Right forelimb (tissue), 1 donor: ENCODE data around the gene PSRC1.
"Not testable (repeated sequence)": the region's sequence is repeated elsewhere in the genome, so short reads cannot be mapped to it uniquely, and the experiment has no call there.

Source experiments
- DNase-seq: peaks from one replicate; pipeline ENCODE4 v3.0.0-alpha.2; 2018

Gene PSRC1

GRCh38 chr1:109282952-109283747, at the start of gene PSRC1:
PSRC1 (minus strand) TSS chr1:109283145.
- DNase-seq: peak; percentile 96

DNA sequence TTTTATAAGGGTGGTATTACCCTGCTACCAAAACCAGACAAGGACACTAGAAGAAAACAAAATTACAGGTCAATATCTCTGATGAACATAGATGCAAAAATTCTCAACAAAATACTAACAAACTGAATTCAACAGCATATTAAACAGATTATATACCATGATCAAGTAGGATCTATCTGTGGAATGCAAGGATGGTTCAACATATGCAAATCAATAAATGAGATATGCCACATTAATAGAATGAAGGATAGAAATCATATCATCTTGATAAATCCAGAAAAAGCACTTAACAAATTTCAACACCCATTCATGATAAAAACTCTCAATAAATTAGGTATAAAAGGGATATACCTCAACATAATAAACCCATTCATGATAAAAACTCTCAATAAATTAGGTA, 48.2 kb upstream of the PSRC1 start:
- no peak for DNase-seq

GRCh38 chr1:109327285-109327684, 44.3 kb upstream of the PSRC1 start:
- DNase-seq: no peak

DNA sequence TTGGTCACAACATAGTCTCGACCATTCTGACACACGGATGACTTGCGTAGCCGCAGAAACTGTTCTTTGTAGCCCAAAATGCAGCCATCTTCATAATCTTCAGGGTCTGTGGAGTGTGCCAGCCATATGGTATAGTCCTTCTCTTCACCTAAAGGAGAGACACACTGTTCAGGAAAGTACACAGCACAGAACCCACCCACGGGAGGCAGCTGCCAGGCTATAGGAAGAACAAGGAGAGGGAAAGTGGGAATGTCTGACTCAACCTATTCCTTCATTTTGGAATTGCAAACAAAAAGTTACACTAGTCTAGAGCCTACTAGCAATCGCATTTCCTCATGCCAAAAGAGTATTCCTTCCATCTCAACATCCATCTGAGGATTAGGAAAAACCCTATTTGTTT, 40.0 kb upstream of the PSRC1 start:
- no peak for DNase-seq

DNA sequence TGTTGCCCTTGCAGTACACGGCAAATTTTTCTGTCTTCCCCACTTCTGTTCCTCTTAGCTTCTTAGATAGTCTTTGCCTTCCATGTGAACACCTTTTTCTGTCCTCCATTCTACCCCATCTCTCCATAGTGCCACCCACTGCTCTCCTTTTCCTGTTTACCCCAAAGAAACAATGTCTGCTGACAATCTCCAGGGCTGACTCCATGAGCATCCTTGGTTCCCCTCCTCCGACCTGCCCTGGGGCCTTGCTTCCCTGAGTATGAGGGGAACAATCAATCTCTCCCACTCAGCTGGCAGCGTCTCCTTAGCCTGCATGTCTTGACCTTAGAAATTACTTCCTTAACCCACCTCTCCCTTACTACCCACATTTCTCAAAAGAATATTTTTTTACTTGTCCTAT, 36.2 kb upstream of the PSRC1 start:
- peak; percentile 9 for DNase-seq

- no peak for DNase-seq
Observed at GRCh38 chr1:109316506-109316905, 33.6 kb upstream of the PSRC1 start.

GRCh38 chr1:109315288-109315687, 32.3 kb upstream of the PSRC1 start:
- DNase-seq: peak; percentile 9

DNA sequence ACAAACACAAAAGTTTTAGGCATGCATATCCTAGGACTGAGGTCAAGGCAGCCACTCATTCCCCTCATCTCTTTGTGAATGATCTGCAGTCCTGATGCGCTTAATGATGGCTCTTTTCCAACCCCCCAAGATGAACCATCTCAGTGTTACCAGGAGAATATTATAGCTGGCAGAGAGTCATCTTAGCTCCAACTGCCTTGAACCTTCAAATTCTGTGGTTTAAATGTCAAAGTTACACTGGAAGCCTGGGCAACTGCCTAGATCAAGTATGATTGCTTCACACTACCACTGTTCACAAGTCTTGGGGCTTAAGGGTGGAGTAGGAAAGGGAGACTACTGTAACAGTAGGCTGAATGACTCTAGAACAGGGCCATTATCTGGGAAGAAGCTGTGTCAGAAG, 31.9 kb upstream of the PSRC1 start:
- peak; percentile 19 for DNase-seq

DNA sequence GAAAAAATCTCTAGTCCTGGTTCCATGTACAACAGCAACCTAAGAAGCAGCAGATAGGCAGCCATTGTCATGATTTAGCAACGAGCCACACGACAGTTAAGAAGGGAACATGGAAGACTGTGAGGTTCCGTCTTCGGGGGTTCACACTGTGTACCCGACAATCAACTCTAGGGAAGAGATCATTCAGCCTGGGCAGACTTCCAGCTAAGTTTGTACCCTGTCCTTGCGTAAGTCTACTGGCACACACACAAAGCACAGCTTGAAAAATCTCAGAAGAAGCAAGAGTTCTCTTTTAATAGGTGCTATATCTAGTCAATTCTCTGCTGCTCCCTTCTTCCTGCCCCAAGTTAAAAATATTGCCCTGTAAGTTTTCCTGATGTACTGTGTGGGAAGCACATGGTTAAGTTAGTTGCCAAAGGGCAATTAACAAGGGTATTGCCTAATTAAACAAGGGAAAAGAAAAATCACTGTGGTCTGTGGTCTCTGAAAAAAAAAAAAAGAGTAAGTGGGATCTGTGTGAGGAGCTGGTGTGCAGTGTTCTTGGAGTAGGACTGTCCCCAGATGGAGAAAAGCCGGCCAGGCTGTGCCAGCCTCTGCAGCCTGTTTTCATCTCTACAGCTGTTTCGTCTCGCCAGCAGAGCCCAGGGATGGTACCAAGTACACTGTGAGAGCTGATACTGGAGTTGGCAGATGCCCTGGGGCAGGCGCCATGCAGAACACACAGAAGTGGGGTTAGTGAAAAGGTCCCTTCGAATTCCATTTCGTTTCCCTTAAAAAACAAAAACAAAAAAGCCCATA, 30.2 kb upstream of the PSRC1 start:
- DNase-seq: peak; percentile 40

GRCh38 chr1:109312246-109312645, 29.3 kb upstream of the PSRC1 start:
- DNase-seq: no peak

GRCh38 chr1:109309347-109309746, 26.4 kb upstream of the PSRC1 start:
- DNase-seq: no peak

DNA sequence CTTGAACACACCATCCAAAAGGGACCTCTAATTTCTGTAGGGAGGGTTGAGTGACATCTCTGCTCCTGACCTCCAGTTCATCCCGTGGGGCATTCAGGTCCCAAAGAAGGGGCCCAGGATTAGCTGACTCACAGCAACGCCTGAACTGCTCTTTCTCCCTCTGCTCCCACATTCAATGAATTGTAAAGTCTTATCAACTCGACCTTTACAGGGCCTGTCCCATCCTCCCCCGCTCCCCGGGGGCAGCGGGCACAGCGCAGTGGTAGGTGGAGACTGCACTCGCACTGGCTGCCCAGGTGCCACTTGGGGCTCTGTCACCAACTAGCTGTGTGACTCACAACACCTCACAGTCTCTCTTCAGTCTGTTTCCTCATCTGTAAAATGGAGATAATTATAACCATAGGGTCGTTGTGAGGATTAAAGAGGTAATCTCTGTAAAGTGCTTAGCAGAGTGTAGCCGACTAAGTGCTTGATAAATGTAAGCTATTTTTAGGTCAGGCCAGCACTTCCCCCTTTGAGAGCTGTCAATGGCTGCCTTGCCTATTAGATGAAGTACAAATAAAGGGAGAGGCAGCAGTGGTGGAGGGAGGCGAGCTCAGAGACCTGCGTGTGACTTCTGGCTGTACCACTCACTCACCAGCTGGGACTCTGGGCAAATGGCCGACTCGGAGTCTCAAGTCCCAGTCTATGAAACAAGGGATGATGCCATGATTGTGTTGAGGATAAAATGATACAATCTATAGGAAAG, 24.5 kb upstream of the PSRC1 start:
- no peak for DNase-seq

GRCh38 chr1:109306832-109307273, 23.9 kb upstream of the PSRC1 start, which contains the start of gene MYBPHL:
MYBPHL (minus strand) TSS chr1:109307011; CDS start chr1:109306991, 20 bp downstream.
- no peak for DNase-seq

- not testable (repeated sequence) for DNase-seq
Observed at GRCh38 chr1:109305991-109306390, 23.0 kb upstream of the PSRC1 start.

- DNase-seq: no peak
Observed at GRCh38 chr1:109304226-109304920, 21.4 kb upstream of the PSRC1 start.

DNA sequence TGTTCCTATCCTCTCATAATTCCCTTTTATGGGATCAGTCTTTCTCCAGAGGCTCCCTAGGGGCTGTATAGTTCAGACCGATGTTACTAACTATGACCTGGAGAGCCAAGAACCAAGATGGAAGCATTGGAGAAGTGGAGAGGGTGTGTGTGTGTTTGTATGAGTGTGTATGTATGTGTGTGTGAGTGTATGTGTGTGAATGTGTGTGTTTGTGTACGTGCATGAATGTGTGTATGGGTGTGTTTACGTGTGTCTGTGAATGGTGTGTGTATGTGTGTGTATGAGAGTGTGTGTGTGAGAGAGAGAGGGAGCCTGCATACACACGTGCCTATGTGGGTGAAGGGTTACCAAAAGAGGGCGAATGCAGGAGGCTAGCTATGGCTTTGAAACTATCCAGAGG, 18.9 kb upstream of the PSRC1 start:
- DNase-seq: no peak

GRCh38 chr1:109300650-109301151, 17.8 kb upstream of the PSRC1 start:
- no peak for DNase-seq

DNA sequence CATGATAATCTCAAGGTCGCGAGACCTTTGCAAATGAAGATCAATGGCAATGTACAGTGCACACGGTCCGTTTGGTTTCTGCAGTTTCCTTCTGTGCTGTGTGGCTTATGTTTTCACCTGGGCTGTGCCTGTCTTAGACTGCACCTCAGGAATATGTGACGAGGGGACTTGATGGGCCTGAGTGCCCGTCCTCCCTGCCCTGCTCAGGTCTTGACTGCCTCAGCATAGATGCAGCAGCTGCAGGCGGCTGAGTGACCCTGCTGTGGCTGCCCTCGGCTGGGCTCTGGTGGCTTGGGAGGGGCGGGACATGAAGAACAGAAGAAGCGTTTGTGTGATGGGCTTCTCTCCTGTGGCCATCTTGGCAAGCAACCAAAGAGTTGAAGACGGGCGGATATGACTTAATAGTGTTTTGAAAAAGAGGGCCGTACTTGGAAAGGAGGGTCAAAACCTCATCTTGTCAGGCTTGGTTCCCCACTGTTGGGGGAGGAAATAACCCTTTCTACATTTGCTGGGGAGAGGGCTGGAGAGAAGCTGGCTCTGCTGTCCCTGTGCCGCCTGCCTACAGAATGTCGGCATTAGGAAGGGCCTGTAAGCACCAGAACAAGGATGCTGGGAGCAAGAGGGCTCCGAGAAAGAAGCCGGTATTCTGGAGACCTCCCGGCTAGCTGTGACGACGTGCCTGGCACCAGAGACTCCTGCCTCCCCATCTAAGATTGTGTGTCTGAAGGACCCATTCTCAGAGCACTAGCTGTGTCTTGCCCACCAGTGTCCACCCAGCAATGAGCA, 16.8 kb upstream of the PSRC1 start:
- peak; percentile 72 for DNase-seq

DNA sequence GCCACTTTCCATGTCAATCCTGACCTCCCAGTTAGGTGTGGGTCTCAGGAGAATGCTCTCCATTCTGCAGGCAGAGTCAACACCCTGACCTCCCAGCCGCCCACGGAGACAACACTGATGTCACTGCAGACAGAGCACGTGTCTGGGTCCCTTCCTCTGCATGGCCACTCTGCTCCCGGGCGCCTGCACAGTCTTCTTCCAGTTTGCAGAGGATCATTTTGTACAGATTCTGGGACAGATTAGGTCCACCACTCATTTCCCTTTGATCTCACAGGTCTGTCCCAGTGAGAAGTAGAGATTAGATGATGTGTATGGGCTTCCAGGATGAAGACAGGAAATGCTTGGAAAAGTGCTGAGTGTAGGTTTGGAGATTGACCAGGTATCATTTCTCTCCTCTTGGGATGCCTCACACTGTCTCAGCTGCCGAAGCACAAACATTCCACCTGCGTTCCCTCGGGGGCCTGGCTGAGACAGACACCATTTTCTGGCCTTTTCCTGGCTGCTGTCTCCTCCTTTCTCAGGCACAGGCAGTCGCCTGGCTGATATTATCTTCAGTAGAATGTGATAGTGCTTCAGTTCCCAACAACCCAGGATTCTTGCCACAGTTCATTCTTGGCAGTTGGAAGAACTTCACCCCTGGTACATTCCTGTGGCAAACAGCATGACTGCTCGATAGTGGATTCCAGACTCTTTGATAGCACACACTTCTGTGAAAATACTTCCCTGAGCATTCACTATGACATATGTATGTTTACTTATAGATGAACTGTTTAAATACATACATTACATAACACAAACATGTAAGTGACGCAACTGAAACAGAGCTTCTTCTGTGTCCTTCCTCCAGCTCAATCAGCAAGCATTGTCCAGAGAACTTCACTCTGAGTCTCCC, 16.0 kb upstream of the PSRC1 start:
- peak; percentile 50 for DNase-seq

- no peak for DNase-seq
Observed at GRCh38 chr1:109296782-109297181, 13.8 kb upstream of the PSRC1 start.
